HG03439 (cell line): ENCODE measurements around the gene CPNE1.

Source experiments
- ATAC-seq: cut with Tn5 transposase; IDR thresholded peaks from one replicate; pipeline ENCODE4 v1.9.1; 2021; ENCODE audit warnings: mild to moderate bottlenecking, moderate library complexity; ENCODE audit not compliant: unreplicated experiment

CPNE1 gene

GRCh38 chr20:35600993-35601973 is 63.4 kb downstream of the CPNE1 start:
- ATAC-seq = no peak

- ATAC-seq = no peak
Observed at GRCh38 chr20:35600176-35600992, 64.3 kb downstream of the CPNE1 start.

- no peak for ATAC-seq
Observed at GRCh38 chr20:35599776-35600120, 65.0 kb downstream of the CPNE1 start.

GRCh38 chr20:35598899-35599775 is 65.6 kb downstream of the CPNE1 start:
- no peak for ATAC-seq

- no peak for ATAC-seq
Observed at GRCh38 chr20:35598476-35598875, 66.2 kb downstream of the CPNE1 start.

- no peak for ATAC-seq
Observed at GRCh38 chr20:35597186-35597585, 67.5 kb downstream of the CPNE1 start.

GRCh38 chr20:35595901-35596300 is 68.8 kb downstream of the CPNE1 start:
- ATAC-seq = no peak

- no peak for ATAC-seq
Observed at GRCh38 chr20:35595456-35595855, 69.2 kb downstream of the CPNE1 start.

- no peak for ATAC-seq
Observed at GRCh38 chr20:35592339-35592974, 72.2 kb downstream of the CPNE1 start.

- no peak for ATAC-seq
Observed at GRCh38 chr20:35588397-35588796, 76.3 kb downstream of the CPNE1 start.

GRCh38 chr20:35587436-35587835 is 77.3 kb downstream of the CPNE1 start:
- ATAC-seq = no peak

GRCh38 chr20:35586751-35587425 is 77.8 kb downstream of the CPNE1 start:
- no peak for ATAC-seq

GRCh38 chr20:35583636-35584560 is 80.8 kb downstream of the CPNE1 start:
- no peak for ATAC-seq

GRCh38 chr20:35582741-35583404 is 81.8 kb downstream of the CPNE1 start:
- no peak for ATAC-seq

- no peak for ATAC-seq
Observed at GRCh38 chr20:35582131-35582530, 82.6 kb downstream of the CPNE1 start.

GRCh38 chr20:35579196-35579595 is 85.5 kb downstream of the CPNE1 start:
- no peak for ATAC-seq

- no peak for ATAC-seq
Observed at GRCh38 chr20:35578469-35578868, 86.2 kb downstream of the CPNE1 start.

- no peak for ATAC-seq
Observed at GRCh38 chr20:35576816-35577215, 87.9 kb downstream of the CPNE1 start.
